Brain pericyte (primary cell): ENCODE results near the gene ACYP1.

Experiments
- DNase-seq: peaks from one replicate; pipeline ENCODE4 v3.0.0-alpha.2; 2012; ENCODE audit warnings: low read depth, low spot score

ACYP1 gene

DNA sequence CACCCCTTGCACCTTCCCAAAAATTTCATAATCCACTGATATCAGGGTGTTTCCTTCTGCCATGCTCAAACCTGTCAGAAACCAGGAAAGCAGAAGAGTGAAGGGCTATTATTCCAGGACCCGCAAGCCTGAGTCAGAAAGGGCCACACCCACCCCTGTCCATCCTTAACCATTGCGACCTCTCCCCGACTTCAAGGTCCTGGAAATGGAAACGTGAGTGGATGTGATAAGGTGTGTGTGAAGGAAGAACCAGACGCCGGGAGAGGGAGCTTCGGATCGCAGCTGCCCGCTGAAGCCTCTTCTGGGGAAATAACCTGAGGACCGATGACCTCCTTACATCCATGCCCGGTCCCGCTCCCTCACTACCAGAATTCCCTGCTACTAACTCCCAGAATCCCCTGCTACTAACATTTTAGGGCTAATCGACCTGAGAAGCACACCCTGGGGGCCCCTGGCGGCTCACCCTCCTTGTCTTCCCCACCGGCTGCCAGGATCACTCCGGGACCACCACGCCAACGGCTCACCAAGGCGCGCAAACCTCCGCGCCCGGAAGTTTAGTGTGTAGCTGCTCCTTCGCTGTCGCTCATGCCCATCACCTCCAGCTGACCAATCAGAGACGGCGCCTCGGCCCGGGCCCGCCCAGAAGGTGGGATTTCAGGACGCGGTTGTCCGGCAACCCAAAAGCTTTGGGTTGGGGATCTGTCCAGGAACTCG is at the start of gene ACYP1:
ACYP1 (minus strand) TSS at position 534 of the 714 bp plus-strand sequence; CDS start at position 63, 471 bp downstream.
- DNase-seq: peak; percentile 66

DNA sequence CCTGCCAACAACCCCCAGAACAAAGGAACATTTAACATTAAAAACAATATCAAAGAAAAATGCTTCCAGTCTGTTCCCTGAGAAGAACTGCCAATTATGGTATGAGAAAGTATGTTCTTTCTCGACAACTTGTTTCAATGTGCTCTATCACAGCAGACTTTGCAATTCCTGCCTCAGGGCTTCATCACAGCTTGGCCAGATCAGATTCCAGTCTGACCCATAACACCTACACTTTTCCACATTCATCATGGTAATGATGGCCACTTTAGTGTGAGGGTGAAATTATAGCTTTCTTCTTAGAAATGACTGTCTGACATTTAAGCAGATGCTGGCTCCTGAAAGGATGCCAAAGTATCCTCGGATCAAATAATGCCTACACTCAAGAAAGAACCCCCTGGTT is 46.1 kb upstream of the ACYP1 start:
- no peak for DNase-seq

DNA sequence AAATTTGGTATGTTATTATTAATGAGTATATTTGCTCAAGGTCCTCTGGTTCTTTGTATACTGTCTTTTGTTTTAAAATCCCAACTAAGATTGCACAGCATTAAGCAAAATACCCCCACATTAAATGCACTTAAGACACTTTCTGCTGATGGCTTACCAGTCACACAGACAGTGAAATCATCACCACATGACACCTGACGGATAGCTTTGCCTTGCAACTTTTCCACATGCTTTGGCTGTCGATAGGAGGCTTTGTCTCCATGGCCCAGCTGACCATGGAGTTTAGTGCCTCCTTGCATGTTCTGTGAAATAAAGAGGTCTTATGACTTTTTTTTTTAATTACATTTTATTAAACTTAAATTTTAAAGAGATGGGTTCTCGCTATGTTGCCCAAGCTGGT is 43.4 kb upstream of the ACYP1 start:
- no peak for DNase-seq

DNA sequence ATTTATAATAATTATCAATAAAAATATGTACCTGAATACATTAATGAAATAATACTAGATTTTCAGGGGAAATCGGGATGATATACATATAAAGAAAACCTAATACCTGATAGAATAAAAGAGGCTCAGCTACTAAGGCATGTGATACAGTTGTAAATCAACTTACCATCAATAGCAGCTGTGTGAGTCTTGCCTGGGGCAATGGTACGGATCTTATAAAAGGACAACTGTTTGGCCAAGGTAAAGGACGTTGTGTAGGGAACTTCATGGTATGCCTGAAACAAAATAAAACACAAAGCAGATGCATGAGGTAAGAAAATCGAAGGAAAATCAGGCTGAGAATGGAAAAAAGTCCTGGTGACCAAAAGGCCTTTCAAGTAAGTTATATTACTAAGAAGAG is 37.7 kb upstream of the ACYP1 start:
- no peak for DNase-seq

DNA sequence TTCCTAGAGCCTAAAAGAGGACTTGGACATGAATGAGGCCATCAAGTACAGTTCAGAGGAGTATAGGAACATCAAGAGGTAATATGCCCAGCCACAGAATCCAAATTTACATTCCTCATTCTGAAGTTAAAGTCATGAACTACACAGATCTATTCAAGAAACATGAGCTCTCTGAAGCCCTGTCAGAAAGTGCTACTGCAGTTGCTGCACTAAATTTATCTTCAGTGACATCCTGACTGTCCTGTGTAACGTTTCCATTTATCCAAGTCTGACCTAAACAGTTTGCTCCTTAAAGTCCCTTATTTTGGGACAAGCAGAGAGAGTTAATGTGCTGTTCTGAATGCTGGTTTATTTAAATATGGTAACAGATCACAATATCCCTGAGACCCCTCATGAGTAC is 34.9 kb upstream of the ACYP1 start:
- DNase-seq: no peak

- no peak for DNase-seq
These were observed 34.4 kb upstream of the ACYP1 start for GRCh38 chr14:75098212-75098611.

- DNase-seq: no peak
These were observed 33.1 kb upstream of the ACYP1 start for GRCh38 chr14:75096959-75097358.

DNA sequence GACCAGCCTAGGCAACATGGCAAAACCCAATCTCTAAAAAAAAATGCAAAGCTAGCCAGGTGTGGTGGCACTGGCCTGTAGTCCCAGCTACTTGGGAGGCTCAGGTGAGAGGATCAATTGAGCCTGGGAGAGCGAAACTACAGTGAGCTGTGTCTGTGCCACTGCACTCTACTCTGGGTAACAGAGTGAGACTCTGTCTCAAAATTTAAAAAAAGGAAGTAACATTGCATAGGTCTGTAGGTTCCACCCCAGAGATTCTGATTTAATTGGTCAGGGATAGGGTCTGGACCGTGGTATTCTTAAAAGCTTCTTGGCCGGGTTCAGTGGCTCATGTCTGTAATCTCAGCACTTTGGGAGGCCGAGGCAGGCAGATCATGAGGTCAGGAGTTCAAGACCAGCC is 31.9 kb upstream of the ACYP1 start:
- no peak for DNase-seq

DNA sequence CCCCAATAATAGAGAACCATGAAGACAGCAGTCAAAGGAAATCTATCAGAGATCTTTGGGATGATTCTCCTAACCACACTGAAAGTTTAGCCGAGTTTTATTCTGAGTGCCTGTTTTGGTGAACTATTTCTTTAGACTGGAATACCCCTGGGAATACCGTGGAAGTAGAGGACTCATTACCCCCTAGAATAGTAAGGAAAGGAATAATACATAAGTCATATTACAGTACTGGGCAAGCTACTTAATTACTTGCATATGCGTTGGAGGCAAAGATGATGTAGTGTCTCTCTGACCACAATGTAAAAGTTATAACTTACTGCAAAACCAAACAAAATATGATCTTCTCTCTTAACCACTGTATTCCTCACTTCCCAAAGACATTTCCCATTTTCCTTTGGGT is 31.1 kb upstream of the ACYP1 start:
- DNase-seq: no peak

GRCh38 chr14:75092698-75093097 is 28.9 kb upstream of the ACYP1 start:
- DNase-seq: no peak

DNA sequence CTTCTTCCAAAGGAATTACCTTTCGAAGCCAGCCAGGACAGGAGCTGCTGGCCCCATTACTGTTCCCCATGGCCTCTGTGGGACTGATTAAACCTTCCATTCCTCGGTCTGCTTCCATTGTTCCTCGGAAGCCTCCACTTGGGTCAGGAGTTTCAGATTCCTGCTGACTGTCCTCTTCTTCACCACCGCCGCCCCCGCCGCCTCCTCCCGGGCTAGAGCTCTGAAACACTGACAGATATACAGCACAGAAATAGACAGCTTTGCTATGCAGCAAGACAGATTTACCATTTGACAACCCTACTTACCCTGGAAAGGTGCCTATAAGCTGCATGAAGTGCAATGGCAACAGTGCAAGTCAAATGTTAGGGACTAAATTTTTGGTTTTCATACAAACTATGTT is 27.4 kb upstream of the ACYP1 start:
- no peak for DNase-seq

DNA sequence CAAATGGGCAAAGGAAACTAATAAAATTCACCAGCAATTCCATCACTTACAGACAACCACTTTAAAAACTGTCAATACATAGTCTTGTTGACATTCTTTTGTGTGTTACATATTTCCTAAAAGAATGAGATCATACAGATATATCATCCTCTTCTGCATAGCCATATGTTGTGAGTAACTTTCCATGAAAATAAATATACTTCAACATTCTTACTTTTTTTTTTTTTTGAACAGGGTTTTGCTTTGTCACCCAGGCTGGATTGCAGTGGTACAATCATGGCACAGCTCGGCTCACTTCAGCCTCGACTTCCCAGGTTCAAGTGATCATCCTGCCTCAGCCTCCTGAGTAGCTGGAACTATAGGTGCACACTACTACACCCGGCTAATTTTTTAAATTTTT is 26.5 kb upstream of the ACYP1 start:
- no peak for DNase-seq

GRCh38 chr14:75088566-75089373 is 24.9 kb upstream of the ACYP1 start:
- DNase-seq: no peak

DNA sequence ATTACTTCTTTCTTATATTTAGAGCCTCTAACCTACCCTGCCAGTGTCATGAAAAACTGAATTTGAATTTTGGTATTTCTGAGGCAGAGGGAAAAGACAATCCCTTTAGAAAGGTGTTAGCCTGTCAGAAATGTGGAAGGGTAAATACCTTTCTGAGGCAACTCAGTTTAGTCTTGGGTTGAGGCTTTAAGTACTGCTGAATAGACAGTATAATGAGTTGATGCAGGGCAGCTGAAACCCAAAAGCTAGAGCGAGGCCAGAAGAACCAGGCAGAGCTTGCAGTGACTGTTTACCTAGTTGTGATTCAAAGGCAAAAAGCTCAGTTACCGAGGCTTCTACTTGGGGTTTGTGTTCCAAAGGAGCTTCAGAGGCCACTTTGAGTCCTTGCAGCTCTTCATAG is 24.3 kb upstream of the ACYP1 start:
- no peak for DNase-seq

- no peak for DNase-seq
These were observed 20.7 kb upstream of the ACYP1 start for GRCh38 chr14:75084513-75084912.

DNA sequence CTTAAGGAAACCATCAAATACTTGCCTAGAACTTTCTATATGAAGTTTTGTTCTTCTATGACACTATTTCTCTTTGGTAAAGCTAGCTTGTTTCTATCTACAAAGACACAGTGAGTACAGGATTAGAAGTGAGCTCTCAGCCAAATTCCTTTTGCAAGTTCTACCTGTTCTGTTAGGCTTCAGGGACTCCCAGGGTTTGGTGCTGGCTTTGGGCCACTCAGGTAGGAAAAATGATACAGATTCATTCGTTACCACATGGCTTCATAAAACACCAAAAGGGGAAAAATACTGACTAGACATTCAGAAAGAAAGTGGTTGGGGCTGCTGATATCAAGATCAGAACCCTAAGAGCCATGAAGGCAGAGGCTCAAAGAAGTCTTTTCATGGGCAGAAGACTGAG is 19.4 kb upstream of the ACYP1 start:
- DNase-seq: no peak

DNA sequence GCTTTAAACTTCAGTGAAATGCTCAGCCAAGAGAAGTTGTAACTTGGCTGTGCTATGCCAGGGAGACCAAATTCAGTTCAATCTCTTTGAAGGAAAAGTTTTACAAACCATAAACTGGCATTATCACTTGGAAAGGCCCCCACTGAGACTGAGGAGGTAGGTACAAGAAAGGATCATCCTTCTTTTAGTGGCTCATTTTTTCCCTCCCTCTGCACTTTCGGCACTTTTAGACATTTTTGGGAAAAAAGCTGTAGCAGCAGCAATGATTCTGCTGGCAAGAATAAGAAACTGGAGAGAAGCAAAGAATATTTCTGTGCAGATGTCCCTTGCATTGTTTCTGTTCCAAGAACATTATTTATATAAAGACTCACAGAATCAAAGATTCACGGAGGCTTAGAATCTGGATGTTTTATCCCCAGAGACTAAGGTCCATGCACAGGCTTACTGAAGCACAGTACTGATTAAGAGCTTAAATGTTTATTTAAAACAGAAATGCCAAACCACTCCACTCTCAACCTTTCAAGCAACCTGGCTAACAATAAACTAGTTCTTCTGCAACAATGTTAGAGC is 17.9 kb upstream of the ACYP1 start:
- no peak for DNase-seq

DNA sequence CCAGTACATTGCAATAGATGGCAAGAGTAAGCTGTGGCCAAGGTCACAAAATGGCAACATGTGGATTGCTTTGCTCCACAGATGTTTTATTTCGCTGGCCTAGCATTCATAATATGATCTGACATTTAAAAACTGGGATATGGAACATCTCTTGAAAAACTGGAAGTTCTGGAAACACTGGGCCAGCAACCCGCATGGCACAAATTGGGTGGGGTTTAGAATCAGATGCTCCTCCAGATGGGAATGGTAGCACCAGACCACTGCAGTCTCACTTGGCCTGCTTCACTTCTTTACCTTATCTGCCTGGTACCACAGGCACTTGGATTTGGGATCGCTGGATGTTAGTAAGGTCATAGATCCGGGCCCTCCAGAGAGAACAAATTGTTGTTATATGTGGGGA is 15.7 kb upstream of the ACYP1 start:
- DNase-seq: no peak

DNA sequence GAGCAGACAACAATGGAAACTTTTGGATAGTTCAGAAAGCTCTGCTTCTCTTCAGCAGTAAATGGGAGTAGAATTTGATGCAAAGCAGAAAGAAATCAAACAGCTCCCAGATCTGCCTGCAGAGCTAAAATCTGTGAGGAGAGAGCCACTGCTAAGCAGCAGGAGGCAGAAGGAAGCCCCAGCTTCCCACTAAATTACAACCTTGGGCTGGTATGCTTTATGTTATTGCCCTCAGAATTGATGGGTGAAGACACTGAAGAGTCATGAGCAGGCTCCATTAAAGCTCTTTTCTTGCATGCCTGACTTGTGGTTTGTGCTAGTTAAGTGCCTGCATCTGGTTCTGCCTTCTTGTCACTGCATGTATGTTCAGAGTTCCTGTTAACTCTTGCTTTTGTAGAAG is 14.0 kb upstream of the ACYP1 start:
- DNase-seq: no peak

DNA sequence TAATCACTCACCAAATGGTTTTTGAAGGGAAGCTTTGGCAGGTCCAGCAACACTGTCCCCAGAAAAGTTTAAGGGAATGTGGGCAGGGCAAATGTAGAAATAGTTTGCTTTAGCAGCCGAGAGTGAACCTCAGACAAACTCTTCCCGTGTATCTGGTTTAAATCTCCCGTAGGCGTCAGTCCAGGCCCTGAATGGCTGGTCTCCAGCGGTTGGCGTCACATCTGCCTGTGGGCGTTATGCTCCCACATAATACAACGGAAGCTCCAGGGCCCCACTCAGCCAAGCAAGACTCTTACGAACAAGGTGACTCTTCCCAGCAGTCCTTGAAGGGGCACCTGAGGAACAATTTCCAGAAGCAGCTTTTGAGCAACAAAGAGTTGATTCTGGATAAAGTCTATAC is 6.6 kb upstream of the ACYP1 start:
- DNase-seq: no peak

- no peak for DNase-seq
These were observed 6.0 kb upstream of the ACYP1 start for GRCh38 chr14:75069811-75070145.

GRCh38 chr14:75069121-75069810 is 5.4 kb upstream of the ACYP1 start, which contains the start of gene ZC2HC1C:
Gene ZC2HC1C, plus strand, starts transcription at chr14:75069641. Its CDS starts 933 bp downstream, at chr14:75070574.
- DNase-seq: peak; percentile 36
